Left forelimb (tissue), 1 donor: ENCODE results near the gene PHKB.
"Not testable (repeated sequence)": the region's sequence is repeated elsewhere in the genome, so short reads cannot be mapped to it uniquely, and the experiment has no call there.

Experiments
- DNase-seq: peaks from one replicate; pipeline ENCODE4 v3.0.0-alpha.2; 2018; ENCODE audit warnings: low spot score

Gene PHKB

DNA sequence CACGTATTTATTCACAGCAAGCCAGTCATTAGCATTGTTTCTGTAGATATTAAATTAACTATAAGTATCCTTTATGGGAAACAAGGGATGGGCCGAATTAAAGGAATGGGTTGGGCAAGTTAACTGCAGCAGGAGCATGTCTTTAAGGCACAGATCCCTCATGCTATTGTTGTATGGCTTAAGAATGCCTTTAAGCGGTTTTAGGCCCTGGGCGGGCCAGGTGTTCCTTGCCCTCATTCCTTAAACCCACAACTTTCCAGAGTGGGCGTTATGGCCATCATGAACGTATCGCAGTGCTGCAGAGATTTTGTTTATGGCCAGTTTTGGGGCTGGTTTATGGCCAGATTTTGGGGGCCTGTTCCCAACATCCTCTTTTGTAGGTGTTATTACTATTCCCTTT lies 9.1 kb downstream of the PHKB start:
- DNase-seq = no peak

DNA sequence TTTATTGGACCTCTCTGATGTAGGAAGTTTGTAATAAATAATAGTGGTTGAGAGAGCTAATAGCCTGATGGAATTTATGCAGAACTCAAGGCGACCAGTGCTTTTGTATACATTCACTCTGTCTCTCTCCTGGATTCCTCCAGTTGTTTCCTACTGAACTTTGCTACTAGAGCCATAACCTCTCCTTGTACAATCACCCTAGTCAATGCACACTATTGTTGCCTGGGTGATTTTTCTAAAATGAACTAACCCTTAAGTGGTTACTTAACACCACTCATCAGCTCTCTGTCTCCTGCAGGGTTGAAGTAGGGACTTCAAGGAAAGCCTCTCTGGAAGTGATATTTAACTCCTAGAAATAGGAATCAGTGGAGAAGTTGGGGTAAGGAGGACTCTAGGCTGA lies 9.7 kb downstream of the PHKB start:
- no peak for DNase-seq

DNA sequence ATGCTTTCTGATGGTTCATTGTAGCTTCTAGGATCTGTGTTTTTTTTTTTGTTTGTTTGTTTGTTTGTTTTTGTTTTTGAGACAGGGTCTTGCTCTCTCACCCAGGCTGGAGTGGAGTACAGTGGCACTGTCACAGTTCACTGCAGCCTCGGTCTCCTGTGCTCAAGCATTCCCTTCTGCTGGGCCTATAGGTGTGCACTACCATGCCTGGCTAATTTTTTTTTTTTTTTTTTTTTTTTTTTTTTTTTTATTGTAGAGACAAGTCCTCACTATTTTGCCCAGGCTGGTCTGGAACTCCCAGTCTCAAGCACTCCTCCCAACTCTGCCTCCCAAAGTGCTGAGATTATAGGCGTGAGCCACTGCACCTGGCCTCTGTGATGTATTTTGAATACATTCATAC lies 11.9 kb downstream of the PHKB start:
- not testable (repeated sequence) for DNase-seq

DNA sequence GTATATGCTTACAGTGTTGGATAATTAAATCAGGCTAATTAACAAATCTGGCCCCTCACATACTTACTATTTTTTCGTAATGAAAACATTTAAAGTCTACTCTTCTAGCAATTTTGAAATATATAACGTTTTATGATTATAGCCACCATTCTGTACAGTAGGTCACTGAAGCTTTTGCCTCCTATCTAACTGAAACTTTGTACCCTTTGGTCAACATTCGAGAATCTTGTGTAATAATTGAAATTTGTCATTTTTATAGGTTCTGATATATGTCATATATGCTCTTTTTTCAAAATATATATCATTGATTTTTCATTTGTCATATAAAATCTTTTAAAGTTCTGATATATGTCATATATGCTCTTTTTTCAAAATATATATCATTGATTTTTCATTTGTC lies 12.7 kb downstream of the PHKB start:
- no peak for DNase-seq

DNA sequence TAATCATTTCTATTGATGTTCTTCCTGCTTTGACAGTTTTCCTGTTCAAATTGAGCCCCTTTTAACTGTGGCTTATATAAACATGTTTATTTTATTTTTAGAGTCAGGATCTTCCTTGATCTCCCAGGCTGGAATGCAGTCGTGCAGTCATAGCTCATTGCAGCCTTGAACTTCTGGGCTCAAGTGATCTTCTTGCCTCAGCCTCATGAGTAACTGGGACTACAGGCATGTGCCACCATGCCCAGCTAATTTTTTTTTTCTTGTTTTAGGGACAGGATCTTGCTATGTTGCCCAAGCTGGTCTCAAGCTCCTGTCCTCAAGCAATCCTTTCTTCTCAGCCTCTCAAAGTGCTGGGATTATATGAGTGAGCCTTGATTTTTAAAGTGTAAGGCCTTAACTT lies 14.7 kb downstream of the PHKB start:
- DNase-seq = no peak

DNA sequence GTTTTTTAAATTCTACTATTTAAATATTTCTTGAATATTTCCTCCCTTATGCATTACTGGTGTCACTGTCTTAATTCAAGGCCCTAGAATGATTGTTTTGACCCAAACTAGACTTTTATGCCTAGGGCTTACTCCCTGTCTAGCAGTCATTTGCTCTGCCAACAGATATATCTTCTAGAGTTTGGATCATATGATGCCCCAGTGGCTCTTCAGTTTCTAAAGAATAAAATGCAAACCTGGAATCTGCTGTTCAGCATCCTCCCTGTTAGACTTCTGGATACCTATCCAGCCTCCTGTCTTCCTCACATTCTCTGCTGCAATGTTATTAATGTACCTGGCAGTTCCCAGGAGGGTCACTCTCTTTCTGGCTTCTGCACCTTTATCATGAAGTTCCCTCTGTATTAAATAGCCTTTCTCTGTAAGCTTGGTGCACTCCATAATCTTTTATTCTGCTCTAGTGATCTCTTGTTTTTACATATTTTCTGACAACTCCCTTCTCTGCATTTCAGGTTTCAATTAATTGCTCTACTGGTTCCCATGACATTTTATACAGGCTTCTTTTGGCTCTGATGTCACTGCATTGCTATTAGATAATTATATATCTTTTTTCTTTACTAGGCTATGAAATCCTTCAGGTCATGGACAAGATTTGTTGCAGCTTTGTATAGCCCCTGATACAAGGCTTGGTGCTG lies 15.7 kb downstream of the PHKB start:
- no peak for DNase-seq

DNA sequence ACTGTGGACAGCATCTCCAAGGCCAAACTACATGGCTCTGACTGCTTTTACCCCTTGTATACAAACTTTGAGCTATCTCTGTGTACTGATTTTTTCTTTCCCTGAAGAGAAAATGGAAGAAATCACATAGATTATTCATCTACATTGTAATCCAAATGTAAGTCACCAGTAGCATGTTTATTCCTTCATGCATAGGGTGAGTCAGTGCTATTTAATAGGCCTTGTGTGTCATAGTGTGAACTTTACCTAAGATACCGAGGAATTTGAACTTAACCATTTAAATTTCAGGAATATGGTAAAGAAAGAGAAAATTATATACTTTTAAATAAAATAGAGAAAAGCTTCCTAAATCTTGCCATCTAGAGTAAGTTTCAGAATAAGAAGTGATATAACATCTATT lies 16.5 kb downstream of the PHKB start:
- DNase-seq = no peak

DNA sequence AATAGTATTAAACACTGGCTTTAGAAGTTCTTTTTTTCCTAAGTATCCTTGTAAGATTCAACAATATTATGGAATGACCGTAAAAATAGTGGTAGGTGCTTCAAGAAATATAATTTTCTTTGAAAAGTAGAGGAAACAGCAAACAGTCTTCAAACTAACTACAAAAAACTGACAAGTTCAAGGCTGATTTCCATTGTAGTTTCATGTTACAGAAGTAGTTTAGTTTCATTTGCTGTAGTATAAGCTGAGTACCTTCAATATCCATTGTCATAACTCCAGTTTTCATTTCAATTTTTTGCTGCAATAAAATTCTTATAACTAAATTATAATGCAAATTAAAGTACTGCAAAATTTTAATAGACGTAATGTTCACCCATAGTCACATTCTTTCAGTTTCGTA lies 19.3 kb downstream of the PHKB start:
- no peak for DNase-seq

DNA sequence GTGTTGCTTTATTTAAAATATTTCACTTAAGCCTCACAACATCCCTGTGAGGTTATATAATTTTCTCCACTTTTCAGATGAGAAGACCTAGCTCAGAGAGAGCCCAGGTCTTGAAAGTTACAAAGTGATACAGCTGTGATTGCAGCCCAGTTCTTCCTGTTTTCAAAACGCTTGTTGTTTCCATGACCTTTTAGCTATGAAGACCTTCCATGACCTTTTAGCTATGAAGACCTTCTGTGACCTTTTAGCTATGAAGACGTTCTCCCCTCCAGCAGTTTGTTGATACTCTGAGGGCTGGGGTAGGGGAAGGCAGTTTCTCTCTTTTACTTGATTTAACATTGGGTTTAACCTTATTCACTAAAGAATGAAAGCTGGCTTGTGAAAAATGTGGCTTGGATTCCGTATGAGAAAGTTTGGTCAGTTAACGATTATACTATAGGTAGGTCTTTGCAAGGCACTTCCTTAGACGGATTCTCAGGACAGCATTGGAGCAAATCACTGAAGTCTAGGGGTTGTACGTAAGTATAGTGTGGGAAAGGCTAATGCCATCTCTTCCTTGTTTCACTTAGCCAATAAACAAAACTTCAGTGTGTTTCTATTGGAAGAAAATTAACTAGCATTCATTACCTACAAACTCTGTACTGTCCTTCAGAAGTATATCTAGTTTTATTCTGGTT lies 20.7 kb downstream of the PHKB start:
- DNase-seq = no peak

DNA sequence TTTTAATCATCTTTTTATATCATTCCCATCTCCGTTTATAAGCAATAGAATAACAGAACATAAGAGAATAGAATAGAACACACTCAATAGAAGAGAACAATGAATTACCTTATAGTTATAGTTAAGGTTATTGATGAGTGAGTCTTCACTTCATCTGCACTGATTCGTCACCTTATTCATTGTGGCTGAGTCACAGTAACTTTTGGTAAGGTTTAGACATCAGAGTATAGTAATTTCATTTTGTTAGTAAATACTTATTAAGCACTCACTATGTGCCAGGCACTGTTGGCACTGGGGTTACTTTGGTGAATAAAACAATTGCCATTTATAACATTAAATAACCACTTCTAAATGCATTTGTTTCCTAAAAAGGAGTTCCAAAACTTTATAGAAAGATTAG lies 22.5 kb downstream of the PHKB start:
- DNase-seq = no peak

DNA sequence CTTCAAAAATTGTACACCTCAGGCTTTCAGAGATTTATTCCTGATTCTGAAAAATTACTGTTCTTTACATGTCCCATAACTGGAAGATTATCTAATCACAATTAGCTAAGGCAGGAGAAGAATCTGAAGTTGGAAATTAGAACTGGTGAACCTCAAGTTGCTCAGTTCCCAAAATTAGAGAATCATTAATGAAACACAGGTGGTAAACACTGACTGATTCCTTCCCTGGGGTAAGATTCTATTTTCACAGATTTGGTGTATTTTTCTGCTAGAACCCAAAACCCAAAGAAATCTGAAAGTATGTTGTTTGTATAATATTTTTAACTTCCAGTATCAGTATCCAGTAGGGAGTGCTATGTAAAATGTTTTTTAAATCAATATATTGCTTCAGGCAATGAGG lies 25.7 kb downstream of the PHKB start:
- DNase-seq = no peak

DNA sequence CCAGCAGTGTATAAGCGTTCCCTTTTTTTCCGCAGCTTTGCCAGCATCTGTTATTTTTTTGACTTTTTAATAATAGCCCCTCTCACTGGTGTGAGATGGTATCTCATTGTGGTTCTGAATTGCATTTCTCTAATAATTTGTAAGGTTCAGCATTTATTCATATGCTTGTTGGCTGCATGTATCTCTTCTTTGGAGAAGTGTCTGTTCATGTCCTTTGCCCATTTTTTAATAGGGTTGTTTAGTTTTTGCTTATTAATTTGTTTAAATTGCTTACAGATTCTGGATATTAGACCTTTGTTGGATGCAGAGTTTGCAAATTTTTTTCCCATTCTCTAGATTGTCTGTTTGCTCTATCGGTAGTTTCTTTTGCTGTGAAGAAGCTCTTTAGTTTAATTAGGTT lies 26.9 kb downstream of the PHKB start:
- no peak for DNase-seq

DNA sequence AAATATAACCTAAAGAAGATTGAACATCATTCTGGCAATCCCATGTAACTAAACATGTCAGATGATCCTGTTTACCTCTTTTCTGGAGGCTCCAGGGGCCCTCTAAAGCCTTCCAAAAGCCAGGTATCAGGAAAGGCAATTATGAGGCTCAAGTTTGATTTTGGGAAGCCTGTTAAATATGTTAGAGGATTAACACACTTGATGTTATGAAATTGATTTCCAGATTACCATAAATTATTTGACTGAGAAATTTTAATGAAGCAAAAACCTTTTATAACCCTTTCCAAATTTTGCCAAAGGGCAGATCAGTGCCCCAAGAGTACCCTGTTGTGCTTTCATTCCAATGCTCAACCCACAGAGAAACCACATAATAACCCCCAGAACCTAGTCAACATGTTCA lies 29.3 kb downstream of the PHKB start:
- DNase-seq = no peak

DNA sequence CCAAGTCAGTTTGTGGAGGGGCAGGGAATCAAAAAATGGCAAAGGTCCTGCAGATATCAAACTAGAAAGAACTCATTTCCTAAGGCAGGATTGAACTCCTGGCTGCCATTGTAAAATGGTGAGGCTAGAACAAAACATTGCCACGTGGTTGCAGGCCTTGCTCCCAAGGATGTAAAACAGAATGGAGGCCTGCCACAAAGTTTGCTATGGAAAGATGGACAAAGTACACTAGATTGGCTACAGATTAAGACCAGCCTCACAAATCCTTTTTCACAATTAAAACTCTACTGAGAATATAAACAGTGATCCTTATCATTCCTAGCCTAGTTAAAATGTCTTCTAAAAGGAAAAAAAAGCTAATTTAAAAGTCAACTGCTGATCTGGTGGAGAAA lies 30.9 kb downstream of the PHKB start:
- no peak for DNase-seq

DNA sequence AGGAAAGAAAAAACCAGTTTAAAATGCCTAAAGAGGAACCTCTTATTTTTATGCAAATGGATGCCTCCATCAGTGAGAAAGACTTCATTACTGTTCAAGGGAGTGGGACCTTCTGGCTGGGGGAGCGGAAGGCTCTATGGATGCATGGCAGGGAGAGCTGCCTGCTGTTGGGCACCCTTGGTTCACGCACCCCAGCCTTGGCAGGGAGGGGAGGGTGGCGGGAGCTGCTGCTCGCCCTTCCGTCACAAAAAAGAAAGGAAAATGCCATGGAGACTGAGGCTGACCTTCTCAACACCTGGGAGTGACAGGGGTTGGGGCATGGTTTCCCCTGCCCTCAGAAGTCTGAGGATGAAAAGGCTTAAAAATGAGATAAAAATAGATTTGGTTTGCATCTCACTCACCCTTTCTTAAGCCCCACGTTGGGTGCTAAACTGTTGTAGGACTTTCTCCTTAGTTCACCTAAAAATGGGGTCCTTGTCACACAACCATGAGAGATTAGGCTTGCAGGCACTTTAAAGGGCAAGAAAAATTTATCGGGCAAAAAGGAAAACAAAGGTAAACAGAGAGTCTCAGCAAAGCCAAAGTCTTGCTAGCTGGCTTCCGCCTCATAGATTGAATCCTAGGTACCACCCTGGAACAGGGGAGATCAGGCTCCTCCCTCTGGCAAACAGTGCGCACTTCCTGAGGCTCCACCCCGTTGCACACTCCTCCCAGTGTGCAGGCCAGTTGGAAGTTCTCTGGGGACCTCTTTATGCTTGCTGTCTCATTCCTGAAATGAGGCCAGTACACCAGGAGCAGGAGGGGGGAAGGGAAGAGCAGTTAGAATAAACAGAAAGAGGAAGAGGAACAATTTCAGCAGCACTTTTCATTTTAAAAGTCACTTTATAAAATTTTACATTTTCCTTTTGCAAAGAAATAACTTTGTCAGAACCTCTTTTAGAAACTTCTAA lies 31.6 kb downstream of the PHKB start:
- DNase-seq = no peak

DNA sequence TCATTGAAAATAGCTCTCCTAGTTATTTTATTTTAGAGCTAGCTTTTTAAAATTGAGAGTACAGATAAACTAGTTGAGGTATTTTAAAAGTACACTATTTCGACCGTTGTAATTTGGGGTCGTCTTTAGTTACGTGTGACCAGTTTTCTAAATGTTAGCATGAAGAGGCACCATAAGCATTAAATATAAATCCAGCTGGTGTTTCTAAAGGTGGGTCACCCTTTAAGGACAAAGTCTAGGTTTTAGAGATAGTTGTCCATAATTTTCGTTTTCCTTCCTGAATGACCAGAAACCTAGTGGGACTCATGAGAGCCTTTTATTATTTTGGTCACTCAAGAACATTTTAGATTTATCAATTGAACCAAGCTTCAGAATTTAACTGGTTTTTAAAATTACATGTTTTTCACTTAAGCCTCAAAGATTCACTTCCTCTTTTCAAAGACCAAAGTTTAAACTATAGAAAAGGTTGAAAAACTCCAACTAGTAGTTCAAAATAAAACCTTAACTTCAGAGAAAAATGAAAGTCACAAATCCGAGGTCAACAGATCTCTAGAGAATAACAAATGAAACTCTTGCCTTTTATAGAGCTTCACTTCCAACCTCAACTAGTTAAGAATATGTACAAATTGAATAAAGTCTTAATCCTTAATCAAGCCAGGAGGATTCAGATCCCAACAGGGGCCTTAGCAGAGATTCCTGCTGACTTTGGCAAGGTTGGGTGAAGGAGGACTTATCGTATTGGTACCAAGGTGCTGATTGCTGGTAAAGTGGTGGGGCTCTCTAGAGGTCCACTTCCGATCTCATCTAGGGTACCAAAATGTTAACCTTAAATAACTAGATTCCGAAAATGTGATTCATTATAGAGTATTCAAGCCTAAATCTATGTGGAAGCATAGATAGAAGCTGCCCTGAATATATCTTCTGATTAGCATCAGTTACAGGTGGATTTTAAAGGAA lies 32.5 kb downstream of the PHKB start:
- DNase-seq = no peak

DNA sequence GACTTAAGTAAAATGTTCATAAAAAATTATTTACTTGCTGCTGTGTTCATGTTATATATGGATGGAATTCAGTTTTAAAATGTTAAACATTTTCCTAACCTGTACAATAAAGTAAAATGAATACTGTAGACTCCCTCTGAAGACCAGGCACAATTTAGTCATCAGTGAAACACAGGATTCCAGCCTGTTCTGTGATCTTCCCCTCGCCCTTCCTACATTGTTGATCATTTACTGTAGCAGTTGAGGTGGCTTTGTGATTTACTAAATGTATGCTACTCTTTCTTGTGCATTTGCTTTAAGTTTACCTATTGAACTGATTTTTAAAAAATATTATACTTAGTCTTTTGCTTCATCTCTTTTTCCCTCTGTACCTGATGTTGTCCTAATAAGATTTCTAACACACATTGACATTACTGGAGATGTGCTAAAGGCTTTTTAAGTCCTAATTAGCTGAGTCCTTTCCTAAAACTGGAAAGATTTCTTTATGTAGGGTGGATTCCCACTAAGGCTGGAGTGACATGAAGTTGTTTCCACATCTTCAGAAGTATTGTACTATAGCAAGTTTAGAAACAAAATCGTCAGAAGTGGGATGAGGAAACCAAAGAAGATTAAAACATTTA lies 38.1 kb downstream of the PHKB start:
- no peak for DNase-seq

DNA sequence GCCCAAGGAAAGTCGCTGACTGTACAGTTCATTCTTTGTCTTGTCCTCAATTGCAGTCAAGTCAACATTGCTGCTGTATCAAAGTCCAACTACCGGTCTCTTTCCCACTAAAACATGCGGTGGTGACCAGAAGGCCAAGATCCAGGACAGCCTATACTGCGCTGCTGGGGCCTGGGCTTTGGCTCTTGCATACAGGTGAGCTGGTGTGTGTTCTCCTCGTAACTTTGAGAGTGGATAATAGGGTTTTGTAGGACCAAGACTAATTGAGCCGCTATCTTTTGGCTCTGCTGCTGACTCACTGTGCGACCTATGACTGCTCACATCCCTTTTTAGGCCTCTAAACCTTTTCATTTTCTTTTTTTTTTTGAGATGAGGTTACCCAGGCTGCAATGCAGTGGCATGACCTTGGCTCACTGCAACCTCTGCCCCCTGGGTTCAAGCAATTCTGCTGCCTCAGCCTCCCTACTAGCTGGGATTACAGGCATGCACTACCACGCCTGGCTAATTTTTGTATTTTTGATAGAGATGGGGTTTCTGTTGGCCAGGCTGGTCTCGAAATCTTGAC lies 38.7 kb downstream of the PHKB start:
- DNase-seq = no peak

DNA sequence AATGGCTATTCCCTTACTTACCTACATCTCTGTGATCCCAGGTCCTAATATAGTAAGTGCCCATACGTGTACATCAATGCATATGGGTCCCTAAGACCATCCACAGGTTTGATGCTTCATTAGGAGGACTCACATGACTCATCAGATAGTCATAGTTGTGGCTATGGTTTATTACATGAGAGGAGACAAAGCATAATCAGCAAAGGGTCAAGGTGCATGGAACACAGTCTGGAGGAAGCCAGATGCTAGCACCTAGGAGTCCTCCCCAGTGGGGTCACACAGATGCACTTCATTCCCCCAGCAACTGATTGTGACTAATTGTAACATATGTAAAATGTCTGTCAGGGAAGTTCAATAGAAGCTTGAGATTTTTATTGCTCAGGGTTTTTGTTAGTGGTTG lies 42.8 kb downstream of the PHKB start:
- no peak for DNase-seq

DNA sequence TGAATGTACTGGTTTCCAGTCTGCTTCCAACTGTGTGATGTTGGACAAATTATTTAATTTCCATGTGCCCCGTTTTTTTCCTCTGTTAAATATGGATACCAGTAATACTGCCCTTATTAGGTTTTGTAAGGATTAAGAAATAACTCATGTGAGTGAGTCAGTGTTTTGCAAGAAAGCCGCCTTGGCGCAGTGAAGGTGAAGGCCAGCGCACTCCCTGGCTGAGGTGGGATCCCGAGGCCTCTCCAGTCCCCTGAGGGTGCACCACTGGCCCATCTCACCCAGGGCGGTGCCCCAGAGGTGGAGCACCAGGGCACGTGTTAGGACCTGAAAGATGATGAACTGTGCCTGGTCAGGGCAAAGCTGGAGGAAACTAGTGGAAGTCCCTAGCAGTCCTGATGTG lies 43.5 kb downstream of the PHKB start:
- DNase-seq = no peak

DNA sequence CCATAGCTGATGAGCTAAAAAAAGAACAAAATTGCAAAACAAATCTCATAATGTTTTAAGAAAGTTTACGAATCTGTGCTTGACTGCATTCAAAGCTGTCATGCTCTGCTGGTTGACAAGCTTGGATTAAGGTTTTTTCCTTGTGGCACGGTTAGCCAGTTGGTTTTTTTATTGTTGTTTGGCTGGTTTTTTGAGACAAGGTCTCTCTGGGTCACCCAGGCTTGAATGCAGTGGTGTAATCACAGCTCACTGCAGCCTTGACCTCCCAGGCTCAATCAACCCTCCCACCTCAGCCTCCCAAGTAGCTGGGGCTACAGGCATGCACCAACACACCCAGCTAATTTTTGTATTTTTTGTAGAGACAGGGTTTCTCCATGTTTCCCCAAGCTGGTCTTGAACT lies 45.7 kb downstream of the PHKB start:
- no peak for DNase-seq
